ENCODE results near the gene SLC4A1AP.
A peak's percentile ranks its signal among the peaks of the same experiment; 100 is the strongest.
"Not testable (repeated sequence)": the region's sequence is repeated elsewhere in the genome, so short reads cannot be mapped to it uniquely, and the experiment has no call there.

Gene SLC4A1AP

GRCh38 chr2:27663285-27664153 lies at the start of gene SLC4A1AP, which contains the start of gene SUPT7L:
Gene SLC4A1AP, plus strand, starts transcription at chr2:27663889. Its CDS starts 26 bp downstream, at chr2:27663915.
Gene SUPT7L, minus strand, starts transcription at chr2:27663614. Its CDS starts 1,422 bp downstream, at chr2:27662192.
- peak; percentile 79 for DNase-seq (ENCODE audit: low spot score)

- DNase-seq (ENCODE audit: low spot score), result no peak
Observed at GRCh38 chr2:27613985-27614384, 49.7 kb upstream of the SLC4A1AP start.

GRCh38 chr2:27615316-27615715 lies 48.4 kb upstream of the SLC4A1AP start:
- DNase-seq (ENCODE audit: low spot score), result no peak

GRCh38 chr2:27621524-27621923 lies 42.2 kb upstream of the SLC4A1AP start:
- no peak for DNase-seq (ENCODE audit: low spot score)

- DNase-seq (ENCODE audit: low spot score), result peak; percentile 17
Observed at GRCh38 chr2:27622921-27623384, 40.7 kb upstream of the SLC4A1AP start.

- DNase-seq (ENCODE audit: low spot score), result no peak
Observed at GRCh38 chr2:27624943-27625342, 38.7 kb upstream of the SLC4A1AP start.

- DNase-seq (ENCODE audit: low spot score), result not testable (repeated sequence)
Observed at GRCh38 chr2:27626323-27626722, 37.4 kb upstream of the SLC4A1AP start.

- not testable (repeated sequence) for DNase-seq (ENCODE audit: low spot score)
Observed at GRCh38 chr2:27626921-27627320, 36.8 kb upstream of the SLC4A1AP start.

- DNase-seq (ENCODE audit: low spot score), result peak; percentile 70
Observed at GRCh38 chr2:27627963-27628766, 35.5 kb upstream of the SLC4A1AP start.

- DNase-seq (ENCODE audit: low spot score), result peak; percentile 94
Observed at GRCh38 chr2:27628767-27629709, 34.7 kb upstream of the SLC4A1AP start, which contains the start of the genes CCDC121 and GPN1. Gene CCDC121, minus strand, starts transcription at chr2:27629012. Its CDS starts 1,213 bp downstream, at chr2:27627799. Gene GPN1, plus strand, starts transcription at chr2:27629050. Its CDS starts 9 bp downstream, at chr2:27629059.

- not testable (repeated sequence) for DNase-seq (ENCODE audit: low spot score)
Observed at GRCh38 chr2:27630257-27630656, 33.4 kb upstream of the SLC4A1AP start.

- DNase-seq (ENCODE audit: low spot score), result no peak
Observed at GRCh38 chr2:27634291-27634690, 29.4 kb upstream of the SLC4A1AP start.

GRCh38 chr2:27636766-27637165 lies 26.9 kb upstream of the SLC4A1AP start:
- no peak for DNase-seq (ENCODE audit: low spot score)

GRCh38 chr2:27638037-27638637 lies 25.6 kb upstream of the SLC4A1AP start:
- no peak for DNase-seq (ENCODE audit: low spot score)

GRCh38 chr2:27638709-27639108 lies 25.0 kb upstream of the SLC4A1AP start:
- no peak for DNase-seq (ENCODE audit: low spot score)

GRCh38 chr2:27640722-27641245 lies 22.9 kb upstream of the SLC4A1AP start:
- DNase-seq (ENCODE audit: low spot score), result no peak

- no peak for DNase-seq (ENCODE audit: low spot score)
Observed at GRCh38 chr2:27645197-27645596, 18.5 kb upstream of the SLC4A1AP start.

GRCh38 chr2:27647289-27647688 lies 16.4 kb upstream of the SLC4A1AP start:
- DNase-seq (ENCODE audit: low spot score), result no peak

GRCh38 chr2:27647737-27648136 lies 16.0 kb upstream of the SLC4A1AP start:
- no peak for DNase-seq (ENCODE audit: low spot score)

- no peak for DNase-seq (ENCODE audit: low spot score)
Observed at GRCh38 chr2:27651056-27651455, 12.6 kb upstream of the SLC4A1AP start.

GRCh38 chr2:27652341-27652740 lies 11.3 kb upstream of the SLC4A1AP start:
- no peak for DNase-seq (ENCODE audit: low spot score)
